Left ventricle myocardium inferior (tissue), 1 donor: ENCODE data around the gene PLEKHA7. TPM values are rescaled to one million over a fixed set of nuclear protein-coding genes. Genes with fewer than 3 reads are reported as not detected.

Experiments used
- DNase-seq: peaks from one replicate; pipeline ENCODE4 v3.0.0-alpha.2; 2020
- H3K27ac ChIP-seq: fragments of 200-600 bp; replicated peaks from 2 replicates; pipeline ENCODE4 v1.8.0; 2021
- H3K27me3 ChIP-seq: fragments of 200-600 bp; 2 replicates; pipeline ENCODE4 v1.8.0; 2021; ENCODE audit warnings: low read depth
- H3K36me3 ChIP-seq: fragments of 200-600 bp; 2 replicates; pipeline ENCODE4 v1.8.0; 2021
- H3K4me1 ChIP-seq: fragments of 200-600 bp; 2 replicates; pipeline ENCODE4 v1.8.0; 2021
- H3K4me3 ChIP-seq: fragments of 200-600 bp; 2 replicates; pipeline ENCODE4 v1.8.0; 2021; ENCODE audit warnings: mild to moderate bottlenecking, moderate library complexity
- H3K9me3 ChIP-seq: fragments of 200-600 bp; replicated peaks from 2 replicates; pipeline ENCODE4 v1.8.0; 2021
- intact Hi-C: fragments of 100-400 bp; cut with micrococcal nuclease; formaldehyde crosslinking; loops from one replicate; pipeline ENCODE4 v1.11.0; 2022
- total RNA-seq: library from RNA; stranded (reverse); fragmentation: NEBNext Ultra II Directional; extraction: Animal tissue kit (Norgen Biotek cat#: 25700); gene quantifications from one replicate; pipeline ENCODE4 v1.2.1, GENCODE V29; 2021
- TF ChIP-seq, protein P1 (sequence below): fragments of 200-600 bp; IDR thresholded peaks from 2 replicates; pipeline ENCODE4 v1.8.0; 2021; ENCODE audit warnings: antibody characterized with exemption, mild to moderate bottlenecking, borderline replicate concordance
- donor health status: DM: no; HTN: yes; CAD: no; lungs with severe emphysema.

The PLEKHA7 gene
- total RNA-seq, 1 donor from 2014 or later = 33.2 TPM

DNA sequence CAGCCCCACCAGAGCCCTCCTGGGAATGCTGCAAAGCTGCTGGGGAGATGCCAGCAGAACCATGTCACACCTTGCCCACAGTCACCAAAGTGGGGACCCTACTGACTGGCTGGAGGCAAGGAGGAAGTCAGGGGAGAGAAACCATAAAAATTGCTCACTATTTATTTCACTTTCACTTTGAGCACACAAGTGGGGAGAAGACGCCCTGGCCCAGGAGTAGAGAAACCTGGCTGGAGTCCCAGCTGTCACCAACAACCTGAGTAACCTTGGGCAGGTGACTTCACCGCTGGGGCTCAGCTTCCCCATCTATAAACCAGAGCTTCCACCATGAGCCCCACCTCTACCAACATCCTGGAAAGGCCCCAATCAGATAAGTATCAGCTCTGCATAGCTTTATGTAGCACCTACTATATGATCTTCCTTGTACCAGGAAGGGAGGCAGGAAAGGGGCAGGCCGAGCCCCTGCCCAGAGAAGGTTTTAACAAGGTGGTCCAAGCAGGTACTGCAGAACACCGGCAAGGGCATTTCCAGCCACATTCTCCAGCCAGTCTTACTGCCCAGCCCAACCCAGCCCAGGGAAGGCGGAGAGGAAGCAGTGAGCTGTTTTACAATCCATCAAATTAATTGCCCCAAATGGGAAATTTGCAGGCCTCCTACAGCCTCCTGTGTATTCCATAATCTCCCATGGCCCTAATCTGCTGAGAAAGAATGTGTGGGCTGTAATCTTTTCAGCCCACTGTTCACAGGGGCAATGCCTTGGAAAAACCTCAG is 27.6 kb downstream of the PLEKHA7 start:
- Histone ChIP-seq H3K36me3 (no peaks in the 10 kb centered on the region), H3K4me1 (peaks cover 42% of the 10 kb centered on the region), H3K4me3 (no peak overlapping the region), H3K27me3 (no peaks in the 10 kb centered on the region), H3K9me3 (no peaks in the 10 kb centered on the region), H3K27ac (no peak overlapping the region)
- DNase-seq = no peak
- intact Hi-C loops = no loop called here
- TF ChIP-seq, protein P1, sequence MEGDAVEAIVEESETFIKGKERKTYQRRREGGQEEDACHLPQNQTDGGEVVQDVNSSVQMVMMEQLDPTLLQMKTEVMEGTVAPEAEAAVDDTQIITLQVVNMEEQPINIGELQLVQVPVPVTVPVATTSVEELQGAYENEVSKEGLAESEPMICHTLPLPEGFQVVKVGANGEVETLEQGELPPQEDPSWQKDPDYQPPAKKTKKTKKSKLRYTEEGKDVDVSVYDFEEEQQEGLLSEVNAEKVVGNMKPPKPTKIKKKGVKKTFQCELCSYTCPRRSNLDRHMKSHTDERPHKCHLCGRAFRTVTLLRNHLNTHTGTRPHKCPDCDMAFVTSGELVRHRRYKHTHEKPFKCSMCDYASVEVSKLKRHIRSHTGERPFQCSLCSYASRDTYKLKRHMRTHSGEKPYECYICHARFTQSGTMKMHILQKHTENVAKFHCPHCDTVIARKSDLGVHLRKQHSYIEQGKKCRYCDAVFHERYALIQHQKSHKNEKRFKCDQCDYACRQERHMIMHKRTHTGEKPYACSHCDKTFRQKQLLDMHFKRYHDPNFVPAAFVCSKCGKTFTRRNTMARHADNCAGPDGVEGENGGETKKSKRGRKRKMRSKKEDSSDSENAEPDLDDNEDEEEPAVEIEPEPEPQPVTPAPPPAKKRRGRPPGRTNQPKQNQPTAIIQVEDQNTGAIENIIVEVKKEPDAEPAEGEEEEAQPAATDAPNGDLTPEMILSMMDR = no peak

GRCh38 chr11:16985297-16985696 is 28.9 kb downstream of the PLEKHA7 start:
- H3K27me3 ChIP-seq = no peaks in the 10 kb centered on the region
- H3K4me1 ChIP-seq = peaks cover 48% of the 10 kb centered on the region
- DNase-seq = no peak
- TF ChIP-seq, protein P1 = no peak
- H3K4me3 ChIP-seq = no peak overlapping the region
- intact Hi-C loops = no loop called here
- no peaks in the 10 kb centered on the region for H3K9me3 ChIP-seq
- H3K36me3 ChIP-seq = no peaks in the 10 kb centered on the region
- no peak overlapping the region for H3K27ac ChIP-seq

DNA sequence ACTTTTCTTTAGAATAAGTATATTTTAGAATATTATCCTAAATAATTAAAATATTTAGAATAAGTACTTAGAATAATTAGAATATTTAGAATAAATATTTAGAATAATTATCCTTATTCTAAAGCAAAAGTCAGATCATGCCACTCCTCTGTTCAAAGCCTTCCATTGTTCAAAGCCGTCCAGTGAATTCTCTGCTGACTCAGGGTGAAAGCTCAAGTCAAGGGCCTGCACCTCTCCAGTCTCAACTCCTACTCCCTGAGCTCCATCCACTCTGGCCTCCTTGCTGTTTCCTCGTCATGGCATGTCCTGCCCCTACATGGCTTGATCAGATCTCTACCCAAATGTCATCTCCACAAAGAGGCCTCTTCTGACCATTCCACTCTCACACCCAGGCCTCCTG is 30.0 kb downstream of the PLEKHA7 start:
- H3K9me3 ChIP-seq = no peaks in the 10 kb centered on the region
- H3K4me3 ChIP-seq = no peak overlapping the region
- H3K4me1 ChIP-seq = peaks cover 48% of the 10 kb centered on the region
- intact Hi-C loops = no loop called here
- no peaks in the 10 kb centered on the region for H3K36me3 ChIP-seq
- TF ChIP-seq, protein P1 = no peak
- H3K27me3 ChIP-seq = no peaks in the 10 kb centered on the region
- H3K27ac ChIP-seq = no peak overlapping the region
- no peak for DNase-seq

DNA sequence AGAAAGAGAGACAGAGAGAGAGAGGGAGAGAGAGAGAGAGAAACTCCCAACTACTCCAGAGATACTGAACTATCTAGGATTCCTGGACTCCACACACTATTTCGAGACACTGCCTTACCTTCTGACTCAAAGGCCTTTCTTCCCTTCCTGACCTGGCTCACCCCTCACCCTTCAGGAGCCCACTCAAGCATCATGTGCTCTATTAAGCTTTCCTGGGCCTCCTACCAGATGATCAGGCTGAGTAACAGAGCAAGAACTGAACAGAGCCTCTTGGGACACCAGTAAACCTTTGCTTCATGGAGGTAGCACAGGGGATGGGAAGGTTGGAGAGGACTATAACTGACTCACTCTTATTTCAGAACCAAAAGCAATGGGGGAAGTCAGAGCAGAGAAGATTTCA is 31.4 kb downstream of the PLEKHA7 start:
- Histone ChIP-seq H3K36me3 (no peaks in the 10 kb centered on the region), H3K27ac (no peak overlapping the region), H3K9me3 (no peaks in the 10 kb centered on the region), H3K27me3 (no peaks in the 10 kb centered on the region), H3K4me3 (no peak overlapping the region), H3K4me1 (peaks cover 44% of the 10 kb centered on the region)
- intact Hi-C loops = no loop called here
- DNase-seq = no peak
- TF ChIP-seq, protein P1 = no peak

- Histone ChIP-seq H3K27ac (peak overlapping the region; percentile 57), H3K36me3 (no peaks in the 10 kb centered on the region), H3K4me1 (peaks cover 38% of the 10 kb centered on the region), H3K9me3 (no peaks in the 10 kb centered on the region), H3K4me3 (no peak overlapping the region), H3K27me3 (no peaks in the 10 kb centered on the region)
- intact Hi-C loops = no loop called here
- DNase-seq = no peak
- TF ChIP-seq, protein P1 = no peak
Observed at GRCh38 chr11:16982256-16982671, 31.9 kb downstream of the PLEKHA7 start.
